Retinal pigment epithelial cell (primary cell): ENCODE data around the gene GRM4.

Source experiments
- DNase-seq: peaks from one replicate; pipeline ENCODE4 v3.0.0-alpha.2; 2010; ENCODE audit warnings: low read depth
- H3K4me3 ChIP-seq: 2 replicates; pipeline ENCODE4 v1.5.1; 2011; ENCODE audit warnings: mild to moderate bottlenecking, low read length, control low read depth, moderate library complexity
- CTCF ChIP-seq: conservative IDR thresholded peaks from 2 replicates; pipeline ENCODE4 v1.5.1; 2011; ENCODE audit warnings: low read depth, low read length, control low read depth, inconsistent platforms

GRM4 gene

GRCh38 chr6:34179106-34179720, 33.3 kb upstream of the GRM4 start:
- no peak for DNase-seq

DNA sequence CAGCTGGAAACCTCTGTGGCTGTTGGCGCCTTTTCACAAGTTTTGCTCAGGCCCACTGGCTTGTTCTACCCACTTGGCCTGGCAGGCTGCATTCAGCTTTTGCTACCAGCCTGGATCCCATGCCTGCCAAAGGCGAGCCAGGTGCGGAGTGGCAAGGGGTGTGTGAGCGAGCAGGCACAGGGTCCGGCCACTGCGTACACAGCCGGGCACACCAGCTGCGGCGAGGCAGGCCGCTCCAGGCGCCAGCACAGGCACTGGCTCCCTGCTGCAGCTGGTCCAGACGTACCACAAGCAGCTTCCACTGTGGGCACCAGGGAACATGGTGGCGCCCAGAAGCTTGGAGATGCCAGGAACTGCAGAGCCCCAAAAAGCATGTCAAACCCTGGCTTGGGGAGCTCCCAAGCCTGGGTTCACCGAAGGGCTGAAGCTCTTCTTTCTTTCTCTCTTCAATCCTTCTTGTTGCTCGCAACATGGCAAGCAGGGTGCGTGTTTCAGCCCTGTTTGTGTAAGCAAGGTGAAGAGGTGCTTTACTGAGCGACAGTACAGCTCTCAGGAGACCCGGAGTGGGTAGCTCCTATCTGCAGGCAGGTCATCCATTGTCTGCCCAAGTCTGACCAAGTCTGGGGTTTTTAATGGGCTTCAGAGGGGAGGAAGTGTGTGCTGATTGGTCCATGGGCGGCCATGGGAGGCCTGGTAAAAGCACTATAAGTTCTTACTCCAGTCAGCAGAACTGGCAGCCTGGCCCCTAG, 32.6 kb upstream of the GRM4 start:
- H3K4me3 ChIP-seq: no peak overlapping the region
- no peak for DNase-seq
- TF ChIP-seq CTCF: no peak

More at GRCh38 chr6:34179106-34179720, 33.3 kb upstream of the GRM4 start:
- no peak overlapping the region for H3K4me3 ChIP-seq
- TF ChIP-seq CTCF: no peak

GRCh38 chr6:34177181-34177591, 31.3 kb upstream of the GRM4 start:
- no peak overlapping the region for H3K4me3 ChIP-seq
- TF ChIP-seq CTCF: no peak
- no peak for DNase-seq

- DNase-seq: no peak
- H3K4me3 ChIP-seq: no peak overlapping the region
- TF ChIP-seq CTCF: no peak
Observed at GRCh38 chr6:34176261-34177031, 30.6 kb upstream of the GRM4 start.

DNA sequence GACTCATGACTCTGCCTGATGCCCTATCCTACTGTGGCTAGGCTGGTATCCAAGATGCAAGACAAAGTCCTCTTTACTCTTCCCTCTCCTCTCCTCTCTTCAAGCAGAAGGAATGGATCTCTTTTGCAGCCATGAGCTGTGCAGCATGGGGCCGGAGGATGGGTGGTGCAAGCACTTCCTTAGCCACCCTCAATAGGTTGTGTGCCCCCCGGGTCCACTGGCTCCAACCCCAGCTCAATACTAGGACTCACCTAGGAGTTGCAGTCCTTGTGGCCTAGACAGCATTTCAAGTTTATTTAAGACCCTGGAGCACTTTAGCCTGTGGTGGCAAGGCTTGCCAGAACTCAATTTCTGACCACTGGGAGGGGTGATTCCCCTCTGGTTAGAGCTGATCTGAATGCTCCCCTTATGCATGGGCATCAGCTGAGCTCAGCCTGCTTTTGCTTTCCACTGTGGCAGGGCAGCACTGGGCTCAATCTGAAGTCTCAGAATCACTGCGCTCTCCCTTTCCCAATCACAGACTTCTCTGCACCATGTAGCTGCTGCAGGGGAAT, 29.0 kb upstream of the GRM4 start:
- no peak for DNase-seq
- TF ChIP-seq CTCF: no peak

GRCh38 chr6:34172961-34173775, 27.3 kb upstream of the GRM4 start:
- DNase-seq: no peak
- no peak for TF ChIP-seq CTCF
- H3K4me3 ChIP-seq: no peak overlapping the region

More for the DNA sequence above, 29.0 kb upstream of the GRM4 start:
- H3K4me3 ChIP-seq: no peak overlapping the region
